Activated CD4-positive, alpha-beta T cell treated with anti-CD3 and anti-CD28 coated beads for 1 hour (primary cell): ENCODE data around the gene YWHAQ.
"Not testable (repeated sequence)": the region's sequence is repeated elsewhere in the genome, so short reads cannot be mapped to it uniquely, and the experiment has no call there.

Experiments used
- DNase-seq: peaks from one replicate; pipeline ENCODE4 v3.0.0-alpha.2; 2020

Gene YWHAQ

DNA sequence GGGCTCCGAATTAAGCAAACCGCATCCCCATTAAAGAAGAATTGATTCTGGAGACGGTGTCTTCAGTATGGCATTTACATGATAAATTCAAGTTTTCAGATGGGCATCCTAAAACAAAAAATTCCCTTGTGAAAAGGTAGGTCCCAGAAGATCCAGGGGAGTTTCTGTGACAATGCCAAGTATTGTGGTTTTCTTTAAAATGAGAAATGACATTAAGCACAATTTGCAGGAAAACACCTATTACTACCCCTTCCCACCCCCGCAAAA lies 689 bp upstream of the YWHAQ start:
- DNase-seq, result no peak

DNA sequence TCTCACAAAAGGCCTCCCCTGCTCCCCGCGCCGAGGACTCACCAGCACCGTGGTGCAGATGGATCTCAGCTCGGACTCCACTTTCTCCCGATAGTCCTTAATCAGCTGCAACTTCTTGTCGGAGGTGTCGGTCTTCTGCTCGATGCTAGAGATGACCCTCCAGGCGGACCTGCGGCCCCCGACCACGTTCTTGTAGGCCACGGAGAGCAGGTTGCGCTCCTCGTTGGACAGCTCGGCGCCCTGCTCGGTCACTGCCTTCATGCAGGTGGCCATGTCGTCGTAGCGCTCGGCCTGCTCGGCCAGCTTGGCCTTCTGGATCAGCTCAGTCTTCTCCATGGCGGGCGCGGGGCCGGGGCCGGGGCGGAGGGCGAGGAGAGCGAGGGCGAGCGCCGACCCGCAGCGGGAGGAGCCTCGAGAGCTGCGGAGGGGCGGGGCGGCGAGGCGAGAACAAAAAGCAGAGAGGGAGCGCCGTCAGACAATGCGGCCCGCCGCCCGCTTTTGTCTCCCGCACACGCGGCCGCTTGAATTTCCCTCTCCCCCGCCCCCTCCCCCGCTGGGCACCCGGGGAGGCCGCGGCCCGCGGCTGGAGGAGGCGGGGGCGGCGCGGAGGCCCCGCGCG lies 571 bp downstream of the YWHAQ start:
- peak; percentile 56 for DNase-seq

DNA sequence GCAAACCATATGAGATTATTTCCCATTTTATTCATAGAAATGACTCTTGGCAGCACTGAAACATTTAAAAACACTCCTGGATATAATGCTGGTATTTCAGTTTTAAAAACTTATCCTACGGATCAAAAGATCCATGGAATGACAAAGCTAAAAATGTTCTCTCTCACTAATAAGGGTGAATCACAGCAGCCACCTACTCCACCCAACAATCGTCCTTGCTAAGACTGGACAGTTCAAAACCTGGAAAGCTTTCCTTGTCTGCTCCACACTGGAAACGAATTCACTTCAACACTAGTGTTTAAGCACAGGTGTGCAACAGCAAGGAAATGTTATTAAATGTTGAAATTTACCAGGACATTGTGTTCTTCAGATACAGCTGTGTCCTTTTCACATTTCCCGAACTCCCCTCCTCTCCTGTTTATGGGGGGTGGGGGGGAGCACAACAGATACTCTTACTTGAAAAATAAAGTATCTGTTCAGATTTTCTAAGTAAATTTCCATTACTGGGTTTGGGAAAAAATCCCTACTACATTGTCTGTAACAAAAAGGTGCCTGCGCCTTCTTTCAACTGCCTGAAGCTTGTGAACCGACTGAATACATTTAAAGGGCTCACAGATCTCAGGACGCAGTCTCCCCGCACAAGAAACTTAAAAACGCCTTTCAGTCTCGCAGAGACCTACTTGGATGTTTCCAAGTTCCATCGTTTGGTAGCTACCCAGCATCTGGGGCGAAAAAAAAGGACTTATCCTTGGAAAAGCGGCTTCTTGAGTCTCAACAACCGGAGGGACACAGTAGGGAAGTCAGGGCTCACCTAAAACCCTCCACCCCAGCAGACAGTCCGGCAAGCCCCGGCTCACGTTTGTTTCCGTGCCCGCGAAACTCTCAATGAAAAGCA lies 1.3 kb downstream of the YWHAQ start:
- DNase-seq, result no peak

DNA sequence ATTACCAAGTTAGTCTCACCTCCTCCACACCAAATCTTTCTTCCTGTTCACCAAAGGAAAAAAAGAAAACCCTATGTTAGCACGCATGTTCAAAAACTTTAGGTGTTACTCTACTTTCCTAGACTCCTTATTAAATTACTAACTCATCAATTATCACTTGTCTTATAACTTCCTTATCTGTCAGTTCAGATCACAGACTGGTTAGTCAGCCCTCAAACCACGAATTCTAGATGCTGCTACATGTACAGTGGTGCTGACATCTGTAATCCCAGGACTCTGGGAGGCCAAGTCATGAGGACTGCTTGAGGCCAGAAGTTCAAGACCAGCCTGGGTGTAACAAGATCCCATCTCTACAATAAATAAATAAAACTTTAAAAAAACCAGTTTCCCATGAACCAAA lies 3.5 kb downstream of the YWHAQ start:
- no peak for DNase-seq

GRCh38 chr2:9623151-9623550 lies 7.6 kb downstream of the YWHAQ start:
- no peak for DNase-seq

DNA sequence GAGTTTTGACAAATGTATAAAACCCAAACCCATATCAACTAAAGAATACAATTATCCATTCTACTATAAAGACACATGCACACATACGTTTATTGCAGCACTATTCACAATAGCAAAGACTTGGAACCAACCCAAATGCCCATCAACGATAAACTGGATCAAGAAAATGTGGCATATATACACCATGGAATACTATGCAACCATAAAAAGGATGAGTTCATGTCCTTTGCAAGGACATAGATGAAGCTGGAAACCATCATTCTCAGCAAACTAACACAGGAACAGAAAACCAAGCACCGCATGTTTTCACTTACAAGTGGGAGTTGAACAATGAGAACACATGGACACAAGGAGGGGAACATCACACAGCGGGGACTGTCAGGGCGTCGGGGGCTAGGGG lies 9.1 kb downstream of the YWHAQ start:
- DNase-seq, result not testable (repeated sequence)

GRCh38 chr2:9618410-9618809 lies 12.4 kb downstream of the YWHAQ start:
- DNase-seq, result no peak

DNA sequence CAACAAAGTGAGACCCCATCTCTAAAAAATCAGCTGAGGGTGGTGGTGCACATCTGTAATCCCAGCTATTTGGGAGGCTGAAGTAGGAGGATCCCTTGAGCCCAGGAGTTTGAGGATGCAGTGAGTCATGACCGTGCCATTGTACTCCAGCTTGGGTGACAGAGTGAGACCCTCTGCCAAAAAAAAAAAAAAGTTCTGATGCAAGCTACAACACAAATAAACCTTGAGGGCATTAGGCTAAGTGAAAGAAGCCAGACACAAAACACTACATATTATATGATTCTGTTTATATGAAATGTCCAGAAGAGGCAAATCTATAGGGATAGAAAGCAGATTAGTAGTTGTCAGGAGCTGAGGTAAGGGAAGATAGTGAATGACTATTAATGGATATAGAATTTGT lies 13.0 kb downstream of the YWHAQ start:
- DNase-seq, result no peak

DNA sequence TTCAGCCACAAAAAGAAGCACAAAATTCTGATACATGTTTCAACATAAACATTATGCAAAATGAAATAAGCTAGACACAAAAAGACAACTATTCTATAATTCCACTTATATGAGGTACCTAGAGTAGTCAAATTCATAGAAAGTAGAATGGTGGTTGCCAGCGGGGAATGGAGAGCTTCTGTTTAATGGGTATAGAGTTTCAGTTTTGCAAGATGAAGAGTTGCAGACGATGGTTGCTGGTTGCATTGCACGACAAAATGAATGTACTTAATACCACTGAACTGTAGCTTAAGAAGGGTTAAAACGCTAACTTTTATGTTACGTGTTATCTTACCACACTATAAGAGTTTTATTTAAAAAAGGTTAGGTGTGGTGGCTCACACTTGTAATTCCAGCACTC lies 13.5 kb downstream of the YWHAQ start:
- no peak for DNase-seq

DNA sequence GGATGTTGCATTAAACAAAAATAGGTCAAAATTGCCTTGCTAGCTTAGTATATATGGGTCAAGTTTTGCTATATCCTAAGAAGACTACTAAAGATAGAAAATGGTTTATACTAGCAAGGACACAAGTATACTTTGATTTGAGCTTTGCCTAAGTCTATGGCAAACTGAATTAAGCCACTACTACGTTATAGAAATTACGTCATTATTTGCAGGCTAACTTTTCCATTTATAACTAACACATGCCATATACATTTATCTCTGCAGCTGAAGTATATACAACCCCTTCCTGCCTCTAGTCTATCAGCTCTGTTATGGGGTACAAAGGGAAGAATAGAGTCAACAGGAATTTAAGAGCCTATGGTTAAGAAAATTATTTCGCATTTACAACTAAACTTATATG lies 16.2 kb downstream of the YWHAQ start:
- no peak for DNase-seq

DNA sequence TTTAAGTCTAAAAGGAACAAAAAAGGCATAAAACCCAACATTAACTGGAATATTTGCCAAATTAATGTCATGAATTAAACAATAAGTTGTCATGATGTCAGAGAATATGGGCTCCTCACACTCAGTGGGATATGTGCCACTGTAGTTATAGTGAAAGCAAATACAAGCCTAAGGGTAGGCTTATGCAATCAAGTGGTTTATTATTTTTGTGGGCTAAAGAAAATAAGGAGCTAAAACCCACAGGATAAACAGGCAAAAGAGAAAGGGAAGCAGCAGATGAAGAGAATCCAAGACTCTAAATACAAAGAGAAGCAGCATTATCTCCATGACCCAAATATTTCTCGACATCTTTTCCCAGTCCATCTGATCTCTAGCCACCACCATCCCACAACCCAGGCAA lies 17.5 kb downstream of the YWHAQ start:
- no peak for DNase-seq

GRCh38 chr2:9611549-9611912 lies 19.3 kb downstream of the YWHAQ start:
- not testable (repeated sequence) for DNase-seq

DNA sequence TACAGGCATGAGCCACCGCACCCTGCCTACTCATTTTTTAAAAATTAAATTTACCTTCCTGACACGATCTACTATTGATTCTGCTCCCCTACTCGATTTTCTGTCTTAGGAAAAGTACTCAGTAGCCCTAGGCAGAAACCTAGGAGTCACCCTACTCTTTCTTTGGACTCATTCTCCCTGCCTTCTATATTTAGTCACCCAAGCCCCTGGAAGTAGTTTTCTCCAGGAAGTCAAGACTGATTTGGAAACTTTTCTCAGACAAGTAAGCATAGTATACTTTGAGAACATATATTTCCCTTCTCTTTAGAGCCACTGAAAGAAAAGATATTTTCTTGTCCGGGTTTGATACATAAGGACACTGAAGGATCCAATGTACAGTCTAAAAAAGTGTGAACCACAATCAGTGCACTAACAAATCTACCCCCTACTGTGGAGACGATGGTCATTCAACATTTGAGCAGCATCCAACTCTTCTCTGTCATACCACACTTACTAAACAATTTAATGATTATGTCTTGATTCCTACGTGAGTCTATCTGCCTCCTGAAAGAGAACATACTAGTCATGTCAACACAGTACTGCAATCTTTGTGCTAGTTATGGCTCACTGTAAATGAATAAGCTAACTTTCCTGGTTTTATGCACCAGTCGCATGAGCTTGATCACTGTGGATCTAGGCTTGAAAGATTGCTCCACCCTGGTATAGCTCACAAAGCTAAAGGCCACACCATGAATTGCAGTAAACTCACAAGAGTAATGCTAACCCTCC lies 19.8 kb downstream of the YWHAQ start:
- no peak for DNase-seq

DNA sequence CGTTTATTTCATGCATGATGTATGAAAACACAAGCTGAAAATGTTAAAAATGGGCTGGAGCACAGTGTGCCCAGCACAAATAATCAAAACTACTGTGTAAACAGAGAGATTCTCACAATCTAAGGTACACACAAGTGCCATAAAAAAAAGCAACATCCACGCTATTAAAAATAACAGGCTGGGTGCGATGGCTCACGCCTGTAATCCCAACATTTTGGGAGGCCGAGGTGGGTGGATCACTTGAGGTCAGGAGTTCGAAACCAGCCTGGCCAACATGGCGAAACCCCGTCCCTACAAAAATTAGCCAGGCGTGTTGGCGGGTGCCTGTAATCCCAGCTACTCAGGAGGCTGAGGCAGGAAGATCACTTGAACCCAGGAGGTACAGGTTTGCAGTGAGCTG lies 22.3 kb downstream of the YWHAQ start:
- not testable (repeated sequence) for DNase-seq

DNA sequence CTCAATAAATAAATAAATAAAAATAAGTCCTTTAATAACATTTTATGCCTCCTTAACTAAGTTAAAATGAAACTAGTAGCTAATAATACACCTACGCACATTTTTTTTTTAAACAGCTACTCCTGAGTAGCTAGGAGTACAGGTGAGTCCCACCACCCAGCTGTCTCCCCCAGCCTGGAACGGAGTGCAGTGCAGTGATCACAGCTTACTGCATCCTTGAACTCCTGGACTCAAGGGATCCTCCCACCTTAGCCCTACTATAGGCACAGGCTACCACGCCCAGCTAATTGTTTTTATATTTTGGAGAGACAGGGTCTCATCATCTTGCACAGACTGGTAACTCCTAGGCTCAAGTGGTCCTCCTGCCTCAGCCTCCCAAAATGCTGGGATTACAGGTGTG lies 28.4 kb downstream of the YWHAQ start:
- no peak for DNase-seq

GRCh38 chr2:9601397-9601796 lies 29.4 kb downstream of the YWHAQ start:
- DNase-seq, result no peak

DNA sequence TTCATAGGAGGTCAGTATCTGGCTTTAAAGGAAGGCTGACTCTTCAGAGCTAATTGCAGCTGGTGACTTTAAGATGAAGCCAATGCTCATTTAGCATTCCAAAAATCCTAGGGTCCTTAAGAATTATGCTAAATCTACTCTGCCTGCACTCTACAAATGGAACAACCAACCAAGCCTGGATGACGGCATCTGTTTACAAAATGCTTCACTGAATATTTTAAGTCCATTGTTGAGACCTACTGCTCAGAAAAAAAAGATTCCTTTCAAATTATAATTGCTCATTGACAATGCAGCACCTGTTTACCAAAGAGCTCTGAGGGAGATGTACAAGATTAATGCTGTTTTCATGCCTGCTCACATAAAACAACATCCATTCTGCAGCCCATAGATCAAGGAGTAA lies 31.4 kb downstream of the YWHAQ start:
- no peak for DNase-seq

GRCh38 chr2:9596621-9597311 lies 34.0 kb downstream of the YWHAQ start:
- DNase-seq, result no peak

DNA sequence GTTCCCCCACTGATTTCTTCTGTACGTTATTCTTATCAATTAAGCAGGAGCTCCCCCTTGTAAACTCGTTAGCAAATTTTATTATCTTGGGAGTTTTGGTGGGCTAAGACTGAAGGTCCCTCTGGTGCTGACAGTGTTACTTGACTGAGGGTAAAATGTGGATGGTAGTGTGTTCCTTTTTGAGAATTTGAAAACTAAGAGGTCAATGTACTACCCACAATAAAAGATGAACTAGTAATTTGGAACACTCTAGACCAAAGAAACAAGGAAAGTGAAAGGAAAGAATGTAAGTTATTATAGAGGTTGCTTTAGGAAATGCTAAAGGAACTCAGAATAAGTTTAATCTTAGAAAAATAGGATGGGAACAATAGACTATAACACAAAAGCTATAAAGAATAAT lies 35.1 kb downstream of the YWHAQ start:
- DNase-seq, result no peak

DNA sequence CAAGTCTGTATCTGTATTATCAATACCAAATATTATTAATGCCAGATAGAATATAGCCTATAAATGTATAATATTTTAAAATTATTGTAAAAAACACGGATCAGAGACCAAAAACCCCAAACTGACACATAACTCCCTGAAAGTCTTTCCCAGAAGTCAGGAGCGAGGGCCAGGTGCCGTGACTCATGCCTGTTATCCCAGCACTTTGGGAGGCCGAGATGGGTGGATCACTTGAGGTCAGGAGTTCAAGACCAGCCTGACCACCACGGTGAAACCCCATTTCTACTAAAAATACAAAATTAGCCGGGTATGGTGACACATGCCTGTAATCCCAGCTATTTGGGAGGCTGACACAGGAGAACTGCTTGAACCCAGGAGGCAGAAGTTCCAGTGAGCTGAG lies 35.5 kb downstream of the YWHAQ start:
- not testable (repeated sequence) for DNase-seq

GRCh38 chr2:9594366-9595054 lies 36.3 kb downstream of the YWHAQ start:
- DNase-seq, result no peak

GRCh38 chr2:9593925-9594324 lies 36.9 kb downstream of the YWHAQ start:
- no peak for DNase-seq

DNA sequence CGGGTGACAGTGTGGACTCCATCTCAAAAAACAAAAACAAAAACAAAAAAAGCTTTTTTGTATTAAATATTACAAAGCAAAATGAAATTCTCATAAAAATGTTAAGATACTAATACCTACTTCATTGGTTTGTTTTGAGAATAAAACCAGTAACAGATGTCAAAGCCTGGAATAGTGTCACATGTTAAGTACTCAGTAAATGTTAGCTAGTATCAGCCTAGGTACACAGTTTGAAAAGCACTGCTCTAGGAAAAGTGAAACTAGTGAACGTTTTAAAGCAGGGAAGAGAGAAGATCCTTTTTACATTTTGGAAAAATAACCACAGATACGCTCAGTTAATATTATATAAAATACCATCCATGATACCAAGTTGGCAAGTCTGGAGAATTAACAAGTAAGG lies 38.1 kb downstream of the YWHAQ start:
- DNase-seq, result no peak
